GM19035 (cell line): ENCODE measurements around the gene LMBR1.
"Not testable (repeated sequence)": the region's sequence is repeated elsewhere in the genome, so short reads cannot be mapped to it uniquely, and the experiment has no call there.

ENCODE experiments used
- ATAC-seq: cut with Tn5 transposase; IDR thresholded peaks from one replicate; pipeline ENCODE4 v1.9.1; 2021; ENCODE audit not compliant: unreplicated experiment

The LMBR1 gene

DNA sequence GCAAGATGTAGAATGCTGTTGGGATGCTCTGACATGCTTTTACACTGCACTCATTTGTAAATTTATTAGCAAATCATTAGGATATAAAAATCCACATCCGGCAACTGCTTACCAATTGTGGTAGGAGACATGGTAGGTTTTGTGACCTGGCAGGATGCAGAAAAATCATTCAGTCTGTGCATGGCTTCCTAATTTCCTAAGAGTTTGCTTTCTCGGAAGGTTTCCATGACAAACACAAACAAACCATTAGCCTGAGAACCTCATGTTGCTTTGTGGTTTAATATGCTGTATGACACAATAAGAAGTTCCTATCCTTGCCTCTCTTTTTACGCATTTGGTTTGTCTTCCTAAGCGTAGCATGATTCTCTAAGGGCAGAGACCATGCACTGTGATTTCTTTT lies 14.7 kb upstream of the LMBR1 start:
- no peak for ATAC-seq

GRCh38 chr7:156906200-156906649 lies 13.2 kb upstream of the LMBR1 start:
- no peak for ATAC-seq

- ATAC-seq = no peak
Measured at GRCh38 chr7:156903232-156903909, 10.4 kb upstream of the LMBR1 start.

DNA sequence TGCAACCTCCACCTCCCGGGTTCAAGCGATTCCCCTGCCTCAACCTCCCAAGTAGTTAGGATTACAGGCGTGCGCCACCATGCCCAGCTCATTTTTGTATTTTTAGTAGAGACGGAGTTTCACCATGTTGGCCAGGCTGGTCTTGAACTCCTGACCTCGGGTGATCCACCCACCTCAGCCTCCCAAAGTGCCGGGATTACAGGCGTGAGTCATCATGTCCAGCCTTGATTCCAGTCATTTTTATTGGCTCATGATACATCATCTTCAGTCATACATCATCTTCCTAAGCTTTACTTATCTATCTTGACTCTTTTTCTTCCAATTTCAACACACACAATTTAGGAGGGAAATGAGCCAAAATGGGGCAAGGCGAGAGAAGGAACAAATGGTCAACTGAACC lies 7.1 kb upstream of the LMBR1 start:
- not testable (repeated sequence) for ATAC-seq

- ATAC-seq = no peak
Measured at GRCh38 chr7:156898938-156899337, 6.0 kb upstream of the LMBR1 start.

GRCh38 chr7:156897673-156898072 lies 4.7 kb upstream of the LMBR1 start:
- no peak for ATAC-seq

GRCh38 chr7:156896388-156897022 lies 3.5 kb upstream of the LMBR1 start:
- no peak for ATAC-seq

GRCh38 chr7:156895024-156895780 lies 2.2 kb upstream of the LMBR1 start:
- no peak for ATAC-seq

DNA sequence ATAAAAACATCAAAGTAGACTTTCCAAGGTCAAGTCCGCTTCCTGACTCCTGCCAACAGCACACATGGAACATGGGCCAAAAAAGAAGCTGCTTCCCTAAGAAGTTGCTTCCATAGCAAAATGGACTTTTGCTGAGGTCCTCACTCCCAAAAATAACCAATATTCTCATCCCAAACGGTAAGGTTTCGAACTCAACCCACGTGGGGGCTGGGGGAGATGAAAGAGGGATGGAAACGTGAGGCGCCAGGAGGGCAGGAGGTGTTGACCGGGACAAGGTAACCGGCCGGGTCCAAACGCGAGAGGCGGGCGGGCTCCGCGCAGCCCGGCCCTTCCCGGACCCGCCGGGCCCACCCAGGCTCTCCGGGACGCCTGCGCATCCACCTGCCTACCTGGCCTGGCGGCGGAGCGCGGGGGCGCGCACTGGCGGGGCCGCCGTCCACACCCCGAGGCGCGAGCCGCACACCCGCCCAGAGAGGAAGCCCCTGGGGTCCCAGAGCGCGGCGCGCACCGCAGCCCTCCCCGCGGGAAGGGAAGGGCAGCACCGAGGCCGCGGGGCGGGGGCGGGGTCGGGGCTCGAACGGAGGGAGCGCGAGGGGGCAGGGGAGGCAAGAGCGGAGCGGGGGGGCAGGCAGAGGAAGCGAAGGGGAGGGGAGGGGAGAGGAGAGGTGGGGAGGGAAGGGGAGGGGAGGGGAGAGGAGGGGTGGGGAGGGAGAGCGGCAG lies 742 bp downstream of the LMBR1 start:
- ATAC-seq = peak; percentile 26

GRCh38 chr7:156889746-156890145 lies 3.2 kb downstream of the LMBR1 start:
- ATAC-seq = no peak

DNA sequence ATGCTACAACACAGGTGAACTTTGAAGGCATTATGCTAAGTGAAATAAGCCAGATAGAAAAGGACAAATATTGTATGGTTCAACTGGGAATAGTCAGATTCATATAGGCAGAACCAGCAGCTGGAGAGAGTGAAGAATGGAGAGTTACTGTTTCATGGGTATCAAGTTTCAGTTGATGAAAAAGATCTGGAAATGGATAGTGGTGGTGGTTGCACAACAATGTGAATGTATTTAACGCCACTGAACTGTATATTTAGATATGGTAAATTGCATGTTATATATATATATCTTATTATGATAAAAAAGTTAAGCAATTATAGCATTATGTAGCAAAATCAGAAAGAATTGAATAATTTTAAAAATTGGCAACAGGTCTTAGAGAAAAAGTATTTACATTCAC lies 3.9 kb downstream of the LMBR1 start:
- no peak for ATAC-seq

DNA sequence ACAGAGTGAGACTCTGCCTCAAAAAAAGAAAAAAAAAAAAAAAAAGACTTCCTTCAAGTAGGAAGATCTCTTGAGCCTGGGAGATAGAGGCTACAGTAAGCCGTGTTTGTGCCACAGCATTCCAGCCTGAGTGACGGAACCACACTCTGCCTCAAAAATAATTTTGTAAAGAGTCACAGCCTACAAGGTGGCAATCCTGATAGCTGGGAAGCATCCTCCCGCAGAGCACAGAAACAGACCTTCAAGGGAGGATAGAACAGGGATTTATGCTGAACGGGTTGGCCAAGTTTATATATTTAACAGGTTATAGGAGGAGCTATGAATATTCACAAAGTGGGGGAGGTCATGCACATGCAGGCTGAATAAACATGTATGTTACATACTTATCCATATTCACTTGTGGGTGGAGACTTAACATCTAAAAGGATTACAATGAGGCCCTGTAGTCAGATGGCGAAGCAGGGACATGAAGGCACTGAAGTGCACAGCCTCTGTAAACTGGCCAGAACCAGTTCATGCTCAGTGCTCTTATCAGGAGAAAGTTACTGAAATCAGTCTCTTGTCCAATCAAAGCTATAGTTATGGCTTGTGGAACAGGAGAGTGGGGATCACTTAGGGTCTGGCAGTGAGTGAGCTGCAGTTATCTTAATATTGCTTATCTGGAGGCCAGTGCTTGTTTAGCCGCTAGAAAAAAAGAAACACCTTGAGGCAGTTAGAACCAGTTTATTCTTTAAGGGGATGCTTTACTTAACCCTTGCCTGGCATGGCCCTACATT lies 6.8 kb downstream of the LMBR1 start:
- ATAC-seq = no peak

- ATAC-seq = no peak
Measured at GRCh38 chr7:156881679-156882078, 11.3 kb downstream of the LMBR1 start.

DNA sequence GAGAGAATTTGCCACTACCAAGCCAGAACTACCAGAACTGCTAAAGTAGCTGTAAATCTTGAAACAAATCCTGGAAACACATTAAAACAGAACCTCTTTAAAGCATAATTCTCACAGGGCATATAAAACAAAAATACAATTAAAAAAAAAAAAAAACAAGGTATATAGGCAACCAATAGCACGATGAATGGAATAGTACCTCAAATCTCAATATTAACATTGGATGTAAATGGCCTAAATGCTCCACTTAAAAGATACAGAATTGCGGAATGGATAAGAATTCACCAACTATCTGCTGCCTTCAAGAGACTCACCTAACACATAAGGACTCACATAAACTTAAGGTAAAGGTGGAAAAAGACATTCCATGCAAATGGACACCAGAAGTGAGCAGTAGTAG lies 17.2 kb downstream of the LMBR1 start:
- ATAC-seq = no peak

DNA sequence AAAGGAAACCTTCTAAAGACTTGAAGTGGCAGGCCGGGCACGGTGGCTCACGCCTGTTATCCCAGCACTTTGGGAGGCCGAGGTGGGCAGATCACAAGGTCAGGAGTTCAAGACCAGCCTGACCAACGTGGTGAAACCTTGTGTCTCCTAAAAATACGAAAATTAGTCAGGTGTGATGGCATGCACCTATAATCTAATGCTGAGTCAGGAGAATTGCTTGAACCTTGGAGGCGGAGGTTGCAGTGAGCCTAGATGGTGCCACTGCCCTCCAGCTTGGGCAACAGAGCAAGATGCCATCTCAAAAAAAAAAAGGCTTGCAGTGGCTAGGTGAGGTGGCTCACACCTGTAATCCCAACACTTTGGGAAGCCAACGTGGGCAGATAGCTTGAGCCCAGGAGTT lies 24.6 kb downstream of the LMBR1 start:
- ATAC-seq = not testable (repeated sequence)

- ATAC-seq = no peak
Measured at GRCh38 chr7:156865493-156865892, 27.5 kb downstream of the LMBR1 start.

GRCh38 chr7:156862022-156862421 lies 31.0 kb downstream of the LMBR1 start:
- ATAC-seq = not testable (repeated sequence)

DNA sequence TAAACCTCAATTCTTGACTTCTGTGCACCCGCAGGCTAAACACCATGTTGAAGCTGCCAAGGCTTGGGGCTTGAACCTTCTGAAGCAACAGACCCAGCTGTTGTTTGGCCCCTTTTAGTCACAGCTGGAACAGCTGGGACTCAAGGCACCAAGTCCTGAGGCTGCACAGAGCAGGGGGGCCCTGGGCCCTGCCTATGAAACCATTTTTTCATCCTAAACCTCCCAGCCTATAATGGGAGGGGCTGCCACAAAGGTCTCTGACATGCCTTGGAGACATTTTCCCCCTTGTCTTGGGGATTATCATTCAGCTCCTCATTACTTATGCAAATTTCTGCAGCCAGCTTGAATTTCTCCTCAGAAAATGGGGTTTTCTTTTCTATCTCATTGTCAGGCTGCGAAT lies 31.8 kb downstream of the LMBR1 start:
- ATAC-seq = no peak

DNA sequence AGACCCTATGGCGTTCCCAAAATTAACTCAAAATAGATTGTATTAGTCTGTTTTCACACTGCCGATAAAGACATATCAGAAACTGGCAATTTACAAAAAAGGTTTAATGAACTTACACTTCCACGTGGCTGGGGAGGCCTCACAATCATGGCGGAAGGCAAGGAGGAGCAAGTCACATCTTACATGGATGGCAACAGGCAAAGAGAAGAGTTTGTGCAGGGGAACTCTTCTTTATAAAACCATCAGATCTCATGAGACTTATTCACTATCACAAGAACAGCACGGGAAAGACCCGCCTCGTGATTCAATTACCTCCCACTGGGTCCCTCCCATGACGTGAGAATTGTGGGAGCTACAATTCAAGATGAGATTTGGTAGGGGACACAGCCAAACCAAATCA lies 32.9 kb downstream of the LMBR1 start:
- ATAC-seq = not testable (repeated sequence)

DNA sequence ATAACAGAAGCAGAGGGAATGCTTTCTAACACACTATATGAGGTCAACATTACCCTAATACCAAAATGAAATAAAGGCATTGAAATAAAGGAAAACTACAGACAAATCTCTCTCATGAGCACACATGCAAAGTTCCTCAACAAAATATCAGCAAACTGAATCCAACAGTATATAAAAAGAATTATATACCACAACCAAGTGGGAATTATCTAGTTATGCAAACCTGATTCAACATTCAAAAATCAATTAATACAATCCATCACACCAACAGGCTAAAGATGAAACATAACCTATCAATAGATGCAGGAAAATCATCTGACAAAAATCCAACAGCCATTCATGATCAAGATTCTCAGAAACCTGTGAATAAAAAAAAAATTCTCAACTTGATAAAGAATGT lies 34.5 kb downstream of the LMBR1 start:
- no peak for ATAC-seq

- ATAC-seq = no peak
Measured at GRCh38 chr7:156857757-156858156, 35.2 kb downstream of the LMBR1 start.
